Uterus (tissue), 4 donors: ENCODE measurements around the gene BRD7. TPM values are rescaled to one million over a fixed set of nuclear protein-coding genes. Genes with fewer than 3 reads are reported as not detected.

Source experiments
- DNase-seq, 2 donors: peaks; one replicate each; pipeline ENCODE4 v3.0.0-alpha.2; 2019 to 2020
- H3K27ac ChIP-seq, 2 donors: fragments of 200-600 bp; sonication (generic); 1 replicate in 1 of 2; 2 replicates in 1 of 2; pipeline ENCODE4 v1.5.1; 2016 to 2018
- H3K27me3 ChIP-seq, 2 donors: fragments of 200-600 bp; sonication (generic); one replicate each; pipeline ENCODE4 v1.5.1; 2018 to 2019; ENCODE audit warnings: control low read depth in 1 of 2
- H3K36me3 ChIP-seq, 2 donors: fragments of 200-600 bp; sonication (generic); one replicate each; pipeline ENCODE4 v1.5.1; 2019; ENCODE audit warnings: control low read depth in 1 of 2
- H3K4me1 ChIP-seq, 2 donors: fragments of 200-600 bp; sonication (generic); one replicate each; pipeline ENCODE4 v1.5.1; 2018 to 2019; ENCODE audit warnings: control low read depth in 1 of 2
- H3K4me3 ChIP-seq, 2 donors: fragments of 200-600 bp; sonication (generic); 1 replicate in 1 of 2; 2 replicates in 1 of 2; pipeline ENCODE4 v1.5.1; 2018 to 2019; ENCODE audit warnings: mild to moderate bottlenecking in 1 of 2
- H3K9me3 ChIP-seq, 2 donors: fragments of 200-600 bp; sonication (generic); one replicate each; pipeline ENCODE4 v1.5.1; 2019; ENCODE audit warnings: control low read depth in 1 of 2
- POLR2A ChIP-seq, 2 donors: fragments of 450-650 bp; IDR thresholded peaks; one replicate each; pipeline ENCODE4 v1.6.1; 2016; ENCODE audit warnings: antibody characterized with exemption in 2 of 2, mild to moderate bottlenecking in 1 of 2, moderate library complexity in 1 of 2
- intact Hi-C: fragments of 100-400 bp; cut with DNase I; formaldehyde crosslinking; loops from one replicate; pipeline ENCODE4 v1.15.1; 2023; ENCODE audit warnings: low total_unique reads
- total RNA-seq, 4 donors: library from RNA; depleted of rRNA in 3 of 4; stranded (reverse); fragments of >200 nt in 3 of 4; gene quantifications; one replicate each; pipeline versions ENCODE4 v1.1.0 to v1.2.4, GENCODE V29; 2014 to 2023
- TF ChIP-seq, protein P1 (sequence below), 4 experiments: fragments of 200-600 bp in 2 of 4; fragments of 450-650 bp in 2 of 4; sonication (generic) in 2 of 4; IDR thresholded peaks; one replicate each; pipeline ENCODE4 v1.5.1; 2016 to 2019; ENCODE audit warnings: antibody characterized with exemption in 4 of 4, mild to moderate bottlenecking in 2 of 4, moderate library complexity in 1 of 4
- donor health status: DM: yes; HTN: yes; CAD: no.

BRD7 gene
- total RNA-seq, 4 donors from 2014 or later: 26.9 to 74.8 (median 40.3) TPM

DNA sequence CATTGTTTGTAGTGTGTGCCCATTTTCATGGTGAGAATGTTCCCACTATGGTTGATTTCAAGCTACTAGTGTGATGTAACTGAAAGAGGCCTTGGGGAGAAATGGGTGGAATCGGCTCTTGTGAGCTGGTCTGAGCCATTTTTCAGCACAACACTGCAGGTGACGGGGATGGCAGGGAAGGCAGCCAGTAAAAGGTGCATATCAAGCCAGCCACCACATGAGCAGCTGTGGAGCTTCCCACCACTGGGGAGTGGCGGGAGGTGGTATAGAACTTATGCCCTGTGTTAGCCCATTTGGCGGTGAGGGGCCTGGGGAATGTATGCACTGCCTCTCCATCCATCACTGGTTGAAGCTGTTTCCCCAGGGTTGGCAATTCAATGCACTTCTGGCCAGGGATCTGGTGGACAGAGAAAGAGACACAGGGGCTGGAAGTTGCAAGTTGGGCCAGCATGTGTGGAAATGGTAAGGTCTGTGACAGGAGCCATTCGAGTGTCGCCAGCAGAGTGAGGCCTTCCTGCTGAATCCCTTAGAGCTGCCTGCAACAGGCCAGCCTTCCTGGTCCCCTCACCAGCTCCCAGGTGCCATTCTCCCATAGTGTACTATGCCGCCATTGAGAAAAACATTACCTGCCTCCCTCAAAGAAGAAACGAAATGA is 31.7 kb upstream of the BRD7 start:
- no peak for DNase-seq
- H3K4me1 ChIP-seq: no peaks in the 10 kb centered on the region
- no peak overlapping the region for H3K27ac ChIP-seq
- TF ChIP-seq, protein P1, sequence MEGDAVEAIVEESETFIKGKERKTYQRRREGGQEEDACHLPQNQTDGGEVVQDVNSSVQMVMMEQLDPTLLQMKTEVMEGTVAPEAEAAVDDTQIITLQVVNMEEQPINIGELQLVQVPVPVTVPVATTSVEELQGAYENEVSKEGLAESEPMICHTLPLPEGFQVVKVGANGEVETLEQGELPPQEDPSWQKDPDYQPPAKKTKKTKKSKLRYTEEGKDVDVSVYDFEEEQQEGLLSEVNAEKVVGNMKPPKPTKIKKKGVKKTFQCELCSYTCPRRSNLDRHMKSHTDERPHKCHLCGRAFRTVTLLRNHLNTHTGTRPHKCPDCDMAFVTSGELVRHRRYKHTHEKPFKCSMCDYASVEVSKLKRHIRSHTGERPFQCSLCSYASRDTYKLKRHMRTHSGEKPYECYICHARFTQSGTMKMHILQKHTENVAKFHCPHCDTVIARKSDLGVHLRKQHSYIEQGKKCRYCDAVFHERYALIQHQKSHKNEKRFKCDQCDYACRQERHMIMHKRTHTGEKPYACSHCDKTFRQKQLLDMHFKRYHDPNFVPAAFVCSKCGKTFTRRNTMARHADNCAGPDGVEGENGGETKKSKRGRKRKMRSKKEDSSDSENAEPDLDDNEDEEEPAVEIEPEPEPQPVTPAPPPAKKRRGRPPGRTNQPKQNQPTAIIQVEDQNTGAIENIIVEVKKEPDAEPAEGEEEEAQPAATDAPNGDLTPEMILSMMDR (IDR thresholded peaks at IDR 0.05): no peak
- no peak for TF ChIP-seq POLR2A (IDR thresholded peaks at IDR 0.05)
- H3K4me3 ChIP-seq: no peak overlapping the region
- no peaks in the 10 kb centered on the region for H3K9me3 ChIP-seq
- intact Hi-C loops: no loop called here
- H3K27me3 ChIP-seq: no peaks in the 10 kb centered on the region
- no peaks in the 10 kb centered on the region for H3K36me3 ChIP-seq

DNA sequence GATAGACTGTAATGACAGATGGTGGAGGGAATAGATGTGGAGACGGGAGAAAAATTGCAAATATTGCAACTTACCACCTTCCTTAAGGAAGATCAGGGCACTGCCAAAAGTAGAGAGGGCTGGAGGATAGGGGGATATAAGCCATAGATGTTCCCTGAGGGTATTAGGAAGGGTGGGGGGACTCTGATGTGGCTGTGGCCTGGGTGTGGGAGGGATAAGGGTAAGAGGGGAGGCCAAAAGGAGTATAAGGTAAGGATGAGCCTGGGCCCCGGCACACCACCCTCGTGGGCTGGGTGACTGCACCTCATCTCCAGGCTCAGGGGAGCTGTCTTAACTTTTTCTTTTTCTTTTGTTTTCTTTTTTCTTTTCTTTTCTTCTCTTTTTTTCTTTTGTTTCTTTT is 30.6 kb upstream of the BRD7 start:
- no peaks in the 10 kb centered on the region for H3K4me1 ChIP-seq
- no peak overlapping the region for H3K27ac ChIP-seq
- TF ChIP-seq, protein P1 (IDR thresholded peaks at IDR 0.05): no peak
- no peak for TF ChIP-seq POLR2A (IDR thresholded peaks at IDR 0.05)
- intact Hi-C loops: loop anchor here (2.0 kb wide), 1 partner anchor 21 kb away; no protein-coding TSS in a partner anchor
- DNase-seq: no peak
- H3K4me3 ChIP-seq: no peak overlapping the region
- H3K9me3 ChIP-seq: no peaks in the 10 kb centered on the region
- no peaks in the 10 kb centered on the region for H3K27me3 ChIP-seq
- no peaks in the 10 kb centered on the region for H3K36me3 ChIP-seq

DNA sequence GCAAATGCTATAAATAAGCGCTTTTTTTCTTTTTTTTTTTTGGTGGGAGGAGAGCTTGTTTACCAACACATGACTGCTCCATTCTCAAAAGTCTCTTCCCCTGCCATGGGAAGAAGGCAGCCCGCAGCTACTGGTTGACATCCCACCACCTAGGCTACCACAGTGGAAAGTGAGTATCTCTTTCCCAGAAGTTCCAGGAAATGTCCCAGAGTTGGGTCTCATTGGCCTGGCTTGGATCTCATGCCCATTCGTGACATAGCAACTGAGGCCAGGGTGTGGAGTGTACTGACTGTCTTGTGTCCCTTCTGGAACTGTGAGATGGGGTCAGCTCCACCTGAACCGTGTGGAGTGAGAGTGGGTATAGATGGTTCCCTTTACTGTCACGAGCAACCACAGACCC is 29.5 kb upstream of the BRD7 start:
- H3K9me3 ChIP-seq: no peaks in the 10 kb centered on the region

DNA sequence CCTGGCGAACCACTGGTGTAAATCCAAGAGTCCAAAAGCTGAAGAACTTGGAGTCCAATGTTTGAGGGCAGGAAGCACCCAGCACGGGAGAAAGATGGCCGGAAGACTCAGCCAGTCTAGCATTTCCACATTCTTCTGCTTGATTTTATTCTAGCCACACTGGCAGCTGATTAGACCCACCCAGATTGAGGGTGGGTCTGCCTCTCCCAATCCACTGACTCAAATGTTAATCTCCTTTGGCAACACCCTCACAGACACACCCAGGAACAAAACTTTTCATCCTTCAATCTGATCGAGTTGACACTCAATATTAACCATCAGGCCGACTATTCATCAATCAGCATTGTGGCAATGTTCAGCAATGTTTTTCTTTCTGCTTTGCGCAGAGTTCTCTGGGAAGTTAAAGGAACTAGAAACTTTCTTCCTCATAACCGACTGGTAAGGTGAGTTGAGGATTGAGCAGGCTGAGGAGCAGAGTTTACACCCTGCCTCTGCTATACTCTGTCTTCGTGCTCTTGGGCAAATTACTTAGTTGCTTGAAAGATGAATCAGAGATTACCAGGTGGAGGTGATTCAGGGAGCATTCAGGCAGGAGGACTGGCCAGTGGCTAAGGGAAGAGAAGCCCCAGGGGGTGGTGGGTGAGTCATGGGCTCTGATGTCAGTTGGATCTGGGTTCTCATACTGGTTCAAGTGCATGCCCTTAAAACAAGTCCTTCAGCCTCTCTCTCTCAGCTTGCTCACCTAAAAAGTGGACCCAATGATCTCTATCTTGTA is 28.2 kb upstream of the BRD7 start:
- no peaks in the 10 kb centered on the region for H3K4me1 ChIP-seq
- H3K4me3 ChIP-seq: no peak overlapping the region
- no peaks in the 10 kb centered on the region for H3K36me3 ChIP-seq
- H3K9me3 ChIP-seq: no peaks in the 10 kb centered on the region
- intact Hi-C loops: no loop called here
- H3K27me3 ChIP-seq: no peaks in the 10 kb centered on the region
- H3K27ac ChIP-seq: no peak overlapping the region
- TF ChIP-seq, protein P1 (IDR thresholded peaks at IDR 0.05): no peak
- TF ChIP-seq POLR2A (IDR thresholded peaks at IDR 0.05): no peak
- no peak for DNase-seq

More for the DNA sequence above, 29.5 kb upstream of the BRD7 start:
- intact Hi-C loops: loop anchor here (2.0 kb wide), 1 partner anchor 22 kb away; no protein-coding TSS in a partner anchor
- Histone ChIP-seq H3K4me1 (no peaks in the 10 kb centered on the region), H3K27me3 (no peaks in the 10 kb centered on the region), H3K4me3 (no peak overlapping the region), H3K36me3 (no peaks in the 10 kb centered on the region), H3K27ac (no peak overlapping the region)
- TF ChIP-seq POLR2A (IDR thresholded peaks at IDR 0.05): no peak
- TF ChIP-seq, protein P1 (IDR thresholded peaks at IDR 0.05): no peak
- DNase-seq: no peak
